ENCODE data around the gene CYP39A1. TPM values are rescaled to one million over a fixed set of nuclear protein-coding genes. Genes with fewer than 3 reads are reported as not detected.

Gene CYP39A1
- total RNA-seq, 1 donor: 2.6 TPM

DNA sequence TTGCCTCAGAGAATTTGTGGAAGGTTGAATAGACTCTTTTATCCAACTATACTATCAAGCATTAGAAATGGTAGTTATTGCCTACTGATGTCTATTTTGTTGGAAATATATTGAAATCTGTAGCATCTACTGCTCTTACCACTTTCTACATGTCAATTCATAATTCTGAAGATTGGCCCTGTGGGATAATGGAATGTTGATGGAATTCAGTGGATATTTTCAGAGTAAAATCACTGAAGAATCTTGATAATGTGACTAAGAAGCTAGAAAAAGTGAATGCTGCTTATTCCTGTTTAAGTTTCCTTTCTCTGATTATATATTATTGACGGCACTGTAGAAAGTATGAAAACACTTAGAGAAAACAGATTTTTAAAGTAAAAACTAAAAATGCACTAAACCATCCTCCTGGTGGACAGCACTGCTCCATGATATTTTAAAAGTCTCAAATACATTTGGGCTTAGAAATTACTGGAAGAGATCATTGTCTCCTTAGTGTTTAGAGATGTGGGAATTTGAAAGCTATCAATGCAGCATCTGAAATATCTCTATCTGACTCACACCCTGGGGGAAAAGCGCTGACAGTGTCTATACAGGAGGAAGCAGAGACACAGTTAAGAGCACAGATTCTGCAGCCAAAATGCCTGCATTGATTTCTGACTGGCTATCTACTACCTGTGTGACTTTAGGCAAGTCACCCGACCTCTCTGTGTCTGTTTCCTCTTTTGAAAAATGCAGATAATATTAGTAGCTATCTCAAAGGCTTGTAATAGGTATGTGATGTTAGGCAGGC lies 123.5 kb downstream of the CYP39A1 start:
- TF ChIP-seq, protein P1, sequence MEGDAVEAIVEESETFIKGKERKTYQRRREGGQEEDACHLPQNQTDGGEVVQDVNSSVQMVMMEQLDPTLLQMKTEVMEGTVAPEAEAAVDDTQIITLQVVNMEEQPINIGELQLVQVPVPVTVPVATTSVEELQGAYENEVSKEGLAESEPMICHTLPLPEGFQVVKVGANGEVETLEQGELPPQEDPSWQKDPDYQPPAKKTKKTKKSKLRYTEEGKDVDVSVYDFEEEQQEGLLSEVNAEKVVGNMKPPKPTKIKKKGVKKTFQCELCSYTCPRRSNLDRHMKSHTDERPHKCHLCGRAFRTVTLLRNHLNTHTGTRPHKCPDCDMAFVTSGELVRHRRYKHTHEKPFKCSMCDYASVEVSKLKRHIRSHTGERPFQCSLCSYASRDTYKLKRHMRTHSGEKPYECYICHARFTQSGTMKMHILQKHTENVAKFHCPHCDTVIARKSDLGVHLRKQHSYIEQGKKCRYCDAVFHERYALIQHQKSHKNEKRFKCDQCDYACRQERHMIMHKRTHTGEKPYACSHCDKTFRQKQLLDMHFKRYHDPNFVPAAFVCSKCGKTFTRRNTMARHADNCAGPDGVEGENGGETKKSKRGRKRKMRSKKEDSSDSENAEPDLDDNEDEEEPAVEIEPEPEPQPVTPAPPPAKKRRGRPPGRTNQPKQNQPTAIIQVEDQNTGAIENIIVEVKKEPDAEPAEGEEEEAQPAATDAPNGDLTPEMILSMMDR (IDR thresholded peaks at IDR 0.05; ENCODE audit: insufficient read depth, low read depth, low read length): no peak
- H3K4me3 ChIP-seq (ENCODE audit: low read depth, low read length): no peak overlapping the region
- no peak for DNase-seq (ENCODE audit: low read depth)

GRCh38 chr6:46526607-46527006 lies 126.0 kb downstream of the CYP39A1 start:
- H3K4me3 ChIP-seq (ENCODE audit: low read depth, low read length): no peak overlapping the region
- DNase-seq (ENCODE audit: low read depth): no peak
- TF ChIP-seq, protein P1 (IDR thresholded peaks at IDR 0.05; ENCODE audit: insufficient read depth, low read depth, low read length): no peak

- H3K4me3 ChIP-seq (ENCODE audit: low read depth, low read length): no peak overlapping the region
- TF ChIP-seq, protein P1 (IDR thresholded peaks at IDR 0.05; ENCODE audit: insufficient read depth, low read depth, low read length): no peak
Measured at GRCh38 chr6:46525583-46525982, 127.0 kb downstream of the CYP39A1 start.

GRCh38 chr6:46521464-46521971 lies 131.1 kb downstream of the CYP39A1 start:
- no peak overlapping the region for H3K4me3 ChIP-seq (ENCODE audit: low read depth, low read length)
- DNase-seq (ENCODE audit: low read depth): no peak
- TF ChIP-seq, protein P1 (IDR thresholded peaks at IDR 0.05; ENCODE audit: insufficient read depth, low read depth, low read length): no peak

More at GRCh38 chr6:46525583-46525982, 127.0 kb downstream of the CYP39A1 start:
- no peak for DNase-seq (ENCODE audit: low read depth)

DNA sequence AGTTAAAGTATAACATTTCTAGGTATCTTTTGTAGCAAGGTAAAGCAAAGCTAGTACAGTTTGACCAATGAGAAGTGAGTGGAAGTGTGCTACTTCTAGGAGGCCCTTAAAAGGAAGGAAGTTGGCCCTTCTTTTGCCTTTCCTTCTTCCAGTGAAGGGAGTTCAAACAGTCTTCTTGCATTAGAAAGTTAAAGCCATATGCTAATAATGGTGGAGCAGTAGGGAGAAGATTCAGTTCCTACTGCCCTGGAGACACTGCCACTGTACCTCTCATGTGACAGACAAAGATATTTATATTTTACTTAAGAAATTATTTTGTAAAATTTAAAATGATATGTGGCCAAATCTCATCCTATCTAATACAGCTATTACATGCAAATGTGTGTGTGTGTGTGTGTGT lies 135.4 kb downstream of the CYP39A1 start:
- TF ChIP-seq, protein P1 (IDR thresholded peaks at IDR 0.05; ENCODE audit: insufficient read depth, low read depth, low read length): no peak
- H3K4me3 ChIP-seq (ENCODE audit: low read depth, low read length): no peak overlapping the region
- DNase-seq (ENCODE audit: low read depth): no peak

DNA sequence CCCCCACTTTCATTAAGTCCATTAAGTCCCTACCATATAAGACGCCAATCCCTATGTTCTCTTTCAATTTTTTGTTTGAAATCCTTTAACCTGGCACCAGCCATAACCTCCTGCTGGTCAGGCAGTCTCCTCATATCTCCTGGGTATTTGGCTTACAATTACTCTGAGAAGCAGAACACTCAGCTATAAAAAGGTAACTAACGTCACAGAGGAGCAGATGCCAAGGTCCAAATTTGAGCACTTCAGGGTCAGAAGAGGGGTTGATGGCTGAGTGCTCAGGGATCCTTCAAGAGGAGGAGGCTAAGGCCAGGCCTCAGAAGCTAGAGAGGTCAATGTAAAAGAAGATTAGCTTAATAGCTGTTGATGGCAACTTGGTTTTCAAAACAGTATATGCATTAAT lies 139.1 kb downstream of the CYP39A1 start:
- H3K4me3 ChIP-seq (ENCODE audit: low read depth, low read length): no peak overlapping the region
- TF ChIP-seq, protein P1 (IDR thresholded peaks at IDR 0.05; ENCODE audit: insufficient read depth, low read depth, low read length): no peak
- DNase-seq (ENCODE audit: low read depth): no peak
